ENCODE data around the gene SMIM5. TPM values are rescaled to one million over a fixed set of nuclear protein-coding genes. Genes with fewer than 3 reads are reported as not detected.
A peak's percentile ranks its signal among the peaks of the same experiment; 100 is the strongest.

Gene SMIM5
- total and polyA plus RNA-seq, 2 of the 13 experiments (the other 11 are each of a cell fraction or from before 2014, with no cell fraction given): not detected

GRCh38 chr17:75614006-75614405 is 19.2 kb upstream of the SMIM5 start (continued):
- 0 out of 2 replicates have a peak, but pooled peaks have one; percentile 35 for TF ChIP-seq BCL3 (CRISPR knock-in tag; IDR thresholded peaks at IDR 0.05)
- TF ChIP-seq STAG1 (CRISPR knock-in tag; IDR thresholded peaks at IDR 0.05): peak; percentile 51
- no peak for TF ChIP-seq PRMT3 (CRISPR knock-in tag; IDR thresholded peaks at IDR 0.05; ENCODE audit: borderline replicate concordance, low read depth)
- 0 out of 2 replicates have a peak, but pooled peaks have one; percentile 29 for TF ChIP-seq ZNF547 (CRISPR knock-in tag; IDR thresholded peaks at IDR 0.05)
- TF ChIP-seq ZBTB33 (CRISPR knock-in tag; IDR thresholded peaks at IDR 0.05): 0 out of 2 replicates have a peak, but pooled peaks have one; percentile 22
- peak; percentile 60 for TF ChIP-seq RAD21 (CRISPR knock-in tag; IDR thresholded peaks at IDR 0.05)

GRCh38 chr17:75614556-75615270 is 18.5 kb upstream of the SMIM5 start:
- H3K27me3 ChIP-seq (ENCODE audit: control insufficient read depth in 1 of 2, insufficient read depth in 2 of 2, low read length in 2 of 2): no peaks in the 10 kb centered on the region; a peak in 1 of 5 replicates
- intact Hi-C loops (cut with micrococcal nuclease; ENCODE audit: unreplicated experiment): loop anchor here (5.0 kb wide), 1 partner anchor 138 kb away; no protein-coding TSS in a partner anchor
- H3K27ac ChIP-seq (ENCODE audit: extremely low read length, insufficient read depth, low read length): no peak overlapping the region
- ATAC-seq (peak; percentile 10), DNase-seq (ENCODE audit: low spot score) (no peak), FAIRE-seq (no peak)
- H3K79me2 ChIP-seq (ENCODE audit: insufficient read depth, low read length): no peaks in the 10 kb centered on the region
- H3K4me3 ChIP-seq (replicated peaks in 1 of 3; ENCODE audit: insufficient read depth in 1 of 3, low read depth in 2 of 3, low read length in 3 of 3): no peak overlapping the region
- BruUV-seq (replicated peaks): no TSS peak
- no peak overlapping the region; the same call in 1 of the 2 replicates for H3K4me2 ChIP-seq (ENCODE audit: low read depth, low read length)
- no peaks in the 10 kb centered on the region for H3K9me3 ChIP-seq (ENCODE audit: low read length)
- ChIA-PET CTCF (ENCODE audit: low intra/inter-chr PET ratio, low total read pairs) (interaction anchor here (0.8 to 2.5 kb wide), 2 partner anchors 14 to 25 kb away, joined by 3 to 18 read pairs; no protein-coding TSS in a partner anchor), POLR2A (interaction anchor here (1.0 to 1.4 kb wide), 3 partner anchors 11 to 139 kb away, joined by 3 read pairs; no protein-coding TSS in a partner anchor)
- WGBS (ENCODE audit: low lambda C conversion rate): 74% methylated on average over 17 of the region's 19 CpGs
- in situ Hi-C loops (cut with HindIII; ENCODE audit: extremely low pct_ligation_motif_present, low pct_unique_long_range_greater_than_20kb): loop anchor here (10.0 kb wide), 1 partner anchor 140 kb away; no protein-coding TSS in a partner anchor
- H3K9ac ChIP-seq (ENCODE audit: insufficient read depth, low read depth, low read length): no peak overlapping the region
- peaks cover 38% of the 10 kb centered on the region for H3K4me1 ChIP-seq (ENCODE audit: insufficient read depth, low read length)
- H4K20me1 ChIP-seq (ENCODE audit: insufficient read depth, low read length): no peaks in the 10 kb centered on the region
- no peak overlapping the region for H2AFZ ChIP-seq (ENCODE audit: low read length)
- no peaks in the 10 kb centered on the region for H3K36me3 ChIP-seq (replicated peaks in 1 of 2; ENCODE audit: control insufficient read depth in 1 of 2, insufficient read depth in 2 of 2, low read length in 2 of 2)
- TF ChIP-seq MYPOP (CRISPR knock-in tag; IDR thresholded peaks at IDR 0.05) (no peak), ZBTB7B (CRISPR knock-in tag; IDR thresholded peaks at IDR 0.05) (0 out of 2 replicates have a peak, but pooled peaks have one; percentile 26), MXD1 (CRISPR knock-in tag; IDR thresholded peaks at IDR 0.05) (0 out of 2 replicates have a peak, but pooled peaks have one; percentile 64), RBFOX2 (IDR thresholded peaks at IDR 0.05; ENCODE audit: low read depth, low read length) (0 out of 2 replicates have a peak, but pooled peaks have one; percentile 4), PCBP1 (IDR thresholded peaks at IDR 0.05; ENCODE audit: borderline replicate concordance, low read depth, low read length) (peak; percentile 3; the same call in 1 of the 2 replicates), ZNF563 (CRISPR knock-in tag; IDR thresholded peaks at IDR 0.05) (peak; percentile 44; the same call in 1 of the 2 replicates), ZBTB33 (CRISPR knock-in tag; IDR thresholded peaks at IDR 0.05) (no peak)

Measured in HepG2 (cell line).